ENCODE results near the gene GSN. TPM values are rescaled to one million over a fixed set of nuclear protein-coding genes. Genes with fewer than 3 reads are reported as not detected.

The GSN gene
- total and polyA plus RNA-seq, 2 donors (not counting 1 experiment from before 2014, with no cell fraction given), result 38.4 to 45.4 TPM

DNA sequence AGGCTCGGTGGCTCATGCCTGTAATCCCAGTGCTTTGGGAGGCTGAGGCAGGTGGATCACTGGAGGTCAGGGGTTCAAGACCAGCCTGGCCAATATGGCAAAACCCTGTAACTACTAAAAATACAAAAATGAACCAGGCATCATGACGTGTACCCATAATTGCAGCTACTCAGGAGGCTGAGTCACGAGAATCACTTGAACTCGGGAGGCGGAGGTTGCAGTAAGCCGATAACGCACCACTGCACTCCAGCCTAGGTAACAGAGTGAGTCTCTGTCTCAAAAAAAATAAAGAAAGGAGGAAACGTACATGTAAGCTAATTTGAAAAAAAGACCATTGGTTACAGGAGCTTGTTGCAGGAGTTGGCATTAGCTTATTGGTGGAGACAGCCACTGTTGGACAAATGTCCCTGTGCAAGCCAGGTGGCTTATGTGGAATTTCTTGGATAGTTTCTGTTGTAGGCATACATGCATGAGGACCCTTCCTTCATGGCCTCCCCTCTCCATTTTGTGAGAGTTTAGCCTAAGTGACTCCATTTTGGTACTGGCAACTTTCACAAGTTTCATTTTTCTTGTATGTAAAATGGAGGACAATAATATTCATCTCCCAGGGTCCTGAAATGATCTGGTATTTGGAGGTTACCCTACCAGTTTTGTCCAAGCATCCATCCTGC, 49.5 kb upstream of the GSN start:
- Histone ChIP-seq H3K27ac (ENCODE audit: low read length in 2 of 2) (no peak overlapping the region), H4K20me1 (ENCODE audit: control insufficient read depth, insufficient read depth, low read length, poor library complexity, severe bottlenecking) (no peaks in the 10 kb centered on the region), H3K79me2 (ENCODE audit: control insufficient read depth, insufficient read depth, low read length) (peaks cover 4% of the 10 kb centered on the region), H2AFZ (ENCODE audit: insufficient read depth, low read depth, low read length, poor library complexity, severe bottlenecking) (no peak overlapping the region), H3K27me3 (replicated peaks in 1 of 4; ENCODE audit: control extremely low read depth in 1 of 4, control insufficient read depth in 3 of 4, insufficient read depth in 4 of 4, low read length in 3 of 4) (no peaks in the 10 kb centered on the region), H3K4me3 (ENCODE audit: control extremely low read depth in 1 of 5, extremely low read depth in 1 of 5, insufficient read depth in 1 of 5, low read depth in 2 of 5, low read length in 4 of 5) (no peak overlapping the region), H3K36me3 (replicated peaks in 1 of 2; ENCODE audit: control extremely low read depth in 1 of 2, control insufficient read depth in 1 of 2, extremely low read depth in 1 of 2, insufficient read depth in 2 of 2, low read length in 1 of 2) (peaks cover 3 to 12% of the 10 kb centered on the region in 2 experiments), H3K9ac (ENCODE audit: low read length) (no peak overlapping the region), H3K9me3 (ENCODE audit: control extremely low read depth in 1 of 3, control insufficient read depth in 2 of 3, insufficient read depth in 1 of 3, low read length in 2 of 3) (no peaks in the 10 kb centered on the region), H3K4me1 (ENCODE audit: control insufficient read depth in 2 of 2, insufficient read depth in 2 of 2, low read length in 2 of 2) (peaks cover 0 to 5% of the 10 kb centered on the region in 2 donors), H3K4me2 (replicated peaks; ENCODE audit: low read depth, low read length, poor library complexity, severe bottlenecking) (no peak overlapping the region)
- Mint-ChIP-seq H3K4me3 (no peak overlapping the region), H3K9me3 (ENCODE audit: insufficient read depth) (no peaks in the 10 kb centered on the region), H3K27me3 (no peaks in the 10 kb centered on the region), H3K4me1 (peaks cover 7% of the 10 kb centered on the region), H3K27ac (no peak overlapping the region)
- ATAC-seq (ENCODE audit: low read depth) (no peak), DNase-seq (no peak)
- ChIA-PET POLR2A (no interaction called here), CTCF (interaction anchor here (0.6 to 1.4 kb wide), 5 partner anchors 9 to 149 kb away, joined by 3 to 6 read pairs (median 3); no protein-coding TSS in a partner anchor)
- WGBS (ENCODE audit: insufficient coverage), result 74% methylated on average over 8 of the region's 8 CpGs
- intact Hi-C loops (cut with micrococcal nuclease), result no loop called here
- TF ChIP-seq EZH2 (IDR thresholded peaks at IDR 0.05; ENCODE audit: borderline replicate concordance, insufficient read depth, low read depth, low read length, poor library complexity, severe bottlenecking), result no peak
- no peak for TF ChIP-seq CTCF (IDR thresholded peaks at IDR 0.05)

GRCh38 chr9:121219530-121219929, 48.4 kb upstream of the GSN start:
- no peak overlapping the region for H3K27ac Mint-ChIP-seq
- peaks cover 0 to 5% of the 10 kb centered on the region in 2 donors for H3K4me1 ChIP-seq (ENCODE audit: control insufficient read depth in 2 of 2, insufficient read depth in 2 of 2, low read length in 2 of 2)
- intact Hi-C loops (cut with micrococcal nuclease), result no loop called here
- ChIA-PET CTCF (no interaction called here), POLR2A (no interaction called here)
- H4K20me1 ChIP-seq (ENCODE audit: control insufficient read depth, insufficient read depth, low read length, poor library complexity, severe bottlenecking), result no peaks in the 10 kb centered on the region
- H3K27me3 Mint-ChIP-seq, result no peaks in the 10 kb centered on the region
- peaks cover 4 to 11% of the 10 kb centered on the region in 2 experiments for H3K36me3 ChIP-seq (replicated peaks in 1 of 2; ENCODE audit: control extremely low read depth in 1 of 2, control insufficient read depth in 1 of 2, extremely low read depth in 1 of 2, insufficient read depth in 2 of 2, low read length in 1 of 2)
- H3K27me3 ChIP-seq (replicated peaks in 1 of 4; ENCODE audit: control extremely low read depth in 1 of 4, control insufficient read depth in 3 of 4, insufficient read depth in 4 of 4, low read length in 3 of 4), result no peaks in the 10 kb centered on the region
- no peak overlapping the region for H3K4me2 ChIP-seq (replicated peaks; ENCODE audit: low read depth, low read length, poor library complexity, severe bottlenecking)
- H3K9me3 ChIP-seq (ENCODE audit: control extremely low read depth in 1 of 3, control insufficient read depth in 2 of 3, insufficient read depth in 1 of 3, low read length in 2 of 3), result no peaks in the 10 kb centered on the region
- ATAC-seq (ENCODE audit: low read depth) (no peak), DNase-seq (no peak)
- H3K4me1 Mint-ChIP-seq, result peaks cover 6% of the 10 kb centered on the region
- H3K79me2 ChIP-seq (ENCODE audit: control insufficient read depth, insufficient read depth, low read length), result peaks cover 4% of the 10 kb centered on the region
- no peak overlapping the region for H3K9ac ChIP-seq (ENCODE audit: low read length)
- no peak overlapping the region for H3K4me3 ChIP-seq (ENCODE audit: control extremely low read depth in 1 of 5, extremely low read depth in 1 of 5, insufficient read depth in 1 of 5, low read depth in 2 of 5, low read length in 4 of 5)
- H2AFZ ChIP-seq (ENCODE audit: insufficient read depth, low read depth, low read length, poor library complexity, severe bottlenecking), result no peak overlapping the region
- 100% methylated on average over 1 of the region's 3 CpGs for WGBS (ENCODE audit: insufficient coverage)
- TF ChIP-seq EZH2 (IDR thresholded peaks at IDR 0.05; ENCODE audit: borderline replicate concordance, insufficient read depth, low read depth, low read length, poor library complexity, severe bottlenecking), result no peak
- H3K9me3 Mint-ChIP-seq (ENCODE audit: insufficient read depth), result no peaks in the 10 kb centered on the region
- H3K4me3 Mint-ChIP-seq, result no peak overlapping the region
- no peak overlapping the region for H3K27ac ChIP-seq (ENCODE audit: low read length in 2 of 2)
